IMR-90 (cell line): Measurements from ENCODE around the gene FBXW5. TPM values are rescaled to one million over a fixed set of nuclear protein-coding genes. Genes with fewer than 3 reads are reported as not detected.
A peak's percentile ranks its signal among the peaks of the same experiment; 100 is the strongest.

Source experiments
- ATAC-seq: fragments of 200-7000 bp; cut with Tn5 transposase; 2 replicates; pipeline ENCODE4 v1.9.1; 2020; ENCODE audit warnings: low read depth, mild to moderate bottlenecking, moderate library complexity
- BruUV-seq: library from RNA; stranded (reverse); fragments of 400-500 nt; replicated peaks from 2 replicates; lab custom pipeline; 2021; lab: Mats Ljungman, UMichigan
- CTCF ChIA-PET: fragments of 300-600 bp; formaldehyde crosslinking; extraction: SDS; loops from one replicate; lab custom pipeline; 2021; ENCODE audit warnings: antibody characterized with exemption; lab: Yijun Ruan, JAX
- POLR2A ChIA-PET: fragments of 300-600 bp; sonication (Branson Sonifier 250); formaldehyde crosslinking; loops from one replicate; lab custom pipeline; 2022; ENCODE audit warnings: antibody characterized with exemption; ENCODE audit not compliant: unreplicated experiment; lab: Charles Lee
- DNase-seq: peaks from one replicate; pipeline ENCODE4 v3.0.0; 2013
- H2AFZ ChIP-seq: replicated peaks from 2 replicates; pipeline ENCODE3; 2013; ENCODE audit warnings: low read length, mild to moderate bottlenecking; ENCODE audit not compliant: poor library complexity
- H2AK5ac ChIP-seq: 2 replicates; pipeline ENCODE4 v1.6.1; 2013; ENCODE audit warnings: low read depth, low read length, inconsistent platforms
- H2AK9ac ChIP-seq: replicated peaks from 2 replicates; pipeline ENCODE3; 2013; ENCODE audit warnings: mild to moderate bottlenecking, low read depth, low read length, moderate library complexity; ENCODE audit not compliant: poor library complexity
- H2BK120ac ChIP-seq: 2 replicates; pipeline ENCODE4 v1.6.1; 2013; ENCODE audit warnings: low read depth, low read length, inconsistent platforms
- H2BK15ac ChIP-seq: 3 replicates; pipeline ENCODE4 v1.6.1; 2013; ENCODE audit warnings: low read depth, low read length, inconsistent platforms
- H2BK20ac ChIP-seq: 2 replicates; pipeline ENCODE4 v1.6.1; 2013; ENCODE audit warnings: low read depth, mild to moderate bottlenecking, inconsistent platforms, low read length, moderate library complexity
- H2BK5ac ChIP-seq: 2 replicates; pipeline ENCODE4 v1.6.1; 2013; ENCODE audit warnings: mild to moderate bottlenecking, low read depth, low read length, inconsistent platforms; ENCODE audit not compliant: poor library complexity, severe bottlenecking
- H3K14ac ChIP-seq: replicated peaks from 2 replicates; pipeline ENCODE4 v1.6.1; 2013; ENCODE audit warnings: low read depth, low read length, inconsistent platforms
- H3K18ac ChIP-seq: 2 replicates; pipeline ENCODE4 v1.6.1; 2013; ENCODE audit warnings: low read depth, low read length, control low read depth
- H3K23ac ChIP-seq: 2 replicates; pipeline ENCODE4 v1.6.1; 2013; ENCODE audit warnings: low read depth, low read length, inconsistent platforms
- H3K27ac ChIP-seq: 2 replicates; pipeline ENCODE4 v1.5.1; 2013; ENCODE audit warnings: mild to moderate bottlenecking, control low read depth, low read length; ENCODE audit not compliant: insufficient read depth
- H3K27me3 ChIP-seq: 2 replicates; pipeline ENCODE4 v1.6.1; 2013; ENCODE audit warnings: low read length; ENCODE audit not compliant: control insufficient read depth, insufficient read depth
- H3K36me3 ChIP-seq: 2 replicates; pipeline ENCODE4 v1.6.1; 2013; ENCODE audit warnings: low read length, mixed read lengths; ENCODE audit not compliant: control insufficient read depth, insufficient read depth
- H3K4ac ChIP-seq: 2 replicates; pipeline ENCODE4 v1.6.1; 2013; ENCODE audit warnings: low read depth, low read length, inconsistent platforms
- H3K4me1 ChIP-seq: 2 replicates; pipeline ENCODE4 v1.6.1; 2013; ENCODE audit warnings: low read length, mixed read lengths; ENCODE audit not compliant: control insufficient read depth, insufficient read depth
- H3K4me2 ChIP-seq: 2 replicates; pipeline ENCODE4 v1.6.1; 2013; ENCODE audit warnings: low read depth, mild to moderate bottlenecking, control low read depth, low read length, moderate library complexity
- H3K4me3 ChIP-seq: 2 replicates; pipeline ENCODE4 v1.5.1; 2013; ENCODE audit warnings: low read depth, mild to moderate bottlenecking, control low read depth, low read length, moderate library complexity; ENCODE audit not compliant: insufficient read depth
- H3K56ac ChIP-seq: 2 replicates; pipeline ENCODE4 v1.6.1; 2013; ENCODE audit warnings: low read length, inconsistent platforms; ENCODE audit not compliant: insufficient read depth; ENCODE audit errors: extremely low read depth
- H3K79me1 ChIP-seq, 2 experiments: 2 replicates each; pipeline ENCODE4 v1.6.1; 2013; ENCODE audit warnings: low read length in 2 of 2, inconsistent platforms in 1 of 2, low read depth in 1 of 2
- H3K9ac ChIP-seq: 2 replicates; pipeline ENCODE4 v1.6.1; 2013; ENCODE audit warnings: low read depth, low read length, control low read depth
- H3K9me1 ChIP-seq: 2 replicates; pipeline ENCODE4 v1.6.1; 2013; ENCODE audit warnings: low read length, inconsistent platforms; ENCODE audit not compliant: insufficient read depth
- H3K9me3 ChIP-seq: 2 replicates; pipeline ENCODE4 v1.6.1; 2013; ENCODE audit warnings: low read length; ENCODE audit not compliant: control insufficient read depth, insufficient read depth
- H4K20me1 ChIP-seq: 2 replicates; pipeline ENCODE4 v1.6.1; 2013; ENCODE audit warnings: low read length, inconsistent platforms; ENCODE audit not compliant: insufficient read depth
- H4K5ac ChIP-seq: 2 replicates; pipeline ENCODE4 v1.6.1; 2013; ENCODE audit warnings: mild to moderate bottlenecking, low read depth, low read length, control low read depth
- H4K8ac ChIP-seq, 2 experiments: 2 replicates each; pipeline ENCODE4 v1.6.1; 2013; ENCODE audit warnings: low read depth in 2 of 2, low read length in 2 of 2, control low read depth in 1 of 2, inconsistent platforms in 1 of 2
- H4K91ac ChIP-seq: 2 replicates; pipeline ENCODE4 v1.6.1; 2013; ENCODE audit warnings: low read depth, low read length, inconsistent platforms; ENCODE audit not compliant: insufficient read depth
- MAZ ChIP-seq: IDR thresholded peaks from 2 replicates; pipeline ENCODE4 v1.6.1; 2012; ENCODE audit warnings: low read depth, mild to moderate bottlenecking, low read length, improper control_type of control experiment, moderate library complexity, borderline replicate concordance
- MXI1 ChIP-seq: IDR thresholded peaks from 2 replicates; pipeline ENCODE4 v1.6.1; 2012; ENCODE audit warnings: low read depth, mild to moderate bottlenecking, low read length, moderate library complexity, borderline replicate concordance
- USF2 ChIP-seq: fragments of 150-350 bp; IDR thresholded peaks from 2 replicates; pipeline ENCODE4 v1.6.1; 2017; ENCODE audit warnings: mild to moderate bottlenecking, antibody characterized with exemption, low read length, low read depth
- WGBS, 2 experiments: methylation state at CpG; one replicate each; pipeline versions ENCODE4 v1.1.5 to v1.1.7; 2013; ENCODE audit warnings: missing lambda C conversion rate in 2 of 2; ENCODE audit not compliant: insufficient read length in 1 of 2; ENCODE audit errors: extremely low coverage in 2 of 2; 5-methylcytosine and 5-hydroxymethylcytosine counted together
- dilution Hi-C: fragments of 300-500 bp; cut with HindIII; formaldehyde crosslinking; loops from one replicate; pipeline ENCODE4 v1.14.3; 2018; ENCODE audit warnings: low sequenced_read_pairs; ENCODE audit not compliant: unreplicated experiment
- in situ Hi-C: fragments of 300-500 bp; cut with MboI; formaldehyde crosslinking; loops from 3 replicates; pipeline ENCODE4 v1.14.3; 2019; ENCODE audit warnings: low sequenced_read_pairs, inconsistent platforms, mixed read lengths
- intact Hi-C: fragments of 100-400 bp; cut with micrococcal nuclease; formaldehyde crosslinking; loops from 2 replicates; pipeline ENCODE4 v1.10.0; 2022
- polyA plus RNA-seq, 3 experiments: library from polyadenylated mRNA; depleted of rRNA; stranded (reverse); fragments of >200 nt; gene quantifications; 2 replicates each; pipeline ENCODE4 v1.2.3, GENCODE V29; 2012; ENCODE audit warnings: low replicate concordance in 1 of 3
- total RNA-seq: library from RNA; depleted of rRNA; stranded (reverse); fragments of >200 nt; gene quantifications from 2 replicates; pipeline ENCODE4 v1.2.3, GENCODE V29; 2012

Gene FBXW5
- total and polyA plus RNA-seq, 2 of the 4 experiments (the other 2 are of a cell fraction) = 65.1 to 80.2 TPM

GRCh38 chr9:136991993-136992818 lies 47.7 kb upstream of the FBXW5 start, which contains the start of gene PAXX:
TSS of gene PAXX (plus strand) at chr9:136992422. CDS start at chr9:136992444, 22 bp downstream.
- Histone ChIP-seq H2BK5ac (peak within 1 kb of the TSS; percentile 28), H3K4me2 (peak within 1 kb of the TSS; percentile 67), H3K27me3 (peaks cover 15% of the 10 kb centered on the region), H2BK15ac (no peak within 1 kb of the TSS), H3K14ac (peak within 1 kb of the TSS; percentile 66), H3K18ac (no peak within 1 kb of the TSS), H4K8ac (peak within 1 kb of the TSS; percentile 56 to 88; a peak in 3 of 4 replicates), H3K36me3 (peaks cover 5% of the 10 kb centered on the region; the same call in 1 of the 2 replicates), H4K20me1 (no peaks in the 10 kb centered on the region; the same call in 1 of the 2 replicates), H3K4ac (peak within 1 kb of the TSS; percentile 77), H3K79me1 (peaks cover 6 to 16% of the 10 kb centered on the region in 2 experiments; a peak in 3 of 4 replicates), H4K91ac (peak within 1 kb of the TSS; percentile 26; the same call in 1 of the 2 replicates), H2AFZ (peak within 1 kb of the TSS; percentile 93), H3K9ac (peak within 1 kb of the TSS; percentile 46), H3K9me3 (peaks cover 6% of the 10 kb centered on the region), H3K23ac (peak within 1 kb of the TSS; percentile 7), H2AK9ac (peak within 1 kb of the TSS; percentile 95), H3K27ac (peak within 1 kb of the TSS; percentile 67; the same call in 1 of the 2 replicates), H2BK120ac (0 out of 2 replicates have a peak within 1 kb of the TSS, but pooled peaks have one; percentile 30), H3K4me3 (peak within 1 kb of the TSS; percentile 58), H4K5ac (peak within 1 kb of the TSS; percentile 82), H3K9me1 (peaks cover 3% of the 10 kb centered on the region; the same call in 1 of the 2 replicates), H2AK5ac (peak within 1 kb of the TSS; percentile 93), H3K56ac (no peak within 1 kb of the TSS), H2BK20ac (no peak within 1 kb of the TSS), H3K4me1 (peaks cover 18% of the 10 kb centered on the region)
- peak; percentile 82 for DNase-seq
- 0% methylated on average over 10 of the region's 92 CpGs; no CpG with 5 or more reads in 1 of the 2 experiments for WGBS, 2 experiments
- in situ Hi-C loops = no loop called here
- BruUV-seq = TSS peak; percentile 66
- dilution Hi-C loops = no loop called here
- CTCF ChIA-PET = interaction anchor here (1.6 kb wide), 1 partner anchor 37 kb away, joined by 7 read pairs; no protein-coding TSS in a partner anchor
- TF ChIP-seq USF2 = no peak
- peak; percentile 51; the same call in 1 of the 2 replicates for TF ChIP-seq MAZ
- TF ChIP-seq MXI1 = peak; percentile 72; the same call in 1 of the 2 replicates
- intact Hi-C loops = no loop called here
- POLR2A ChIA-PET = no interaction called here
- peak; percentile 99 for ATAC-seq
